Suprapubic skin (tissue), 4 donors: ENCODE data around the gene SMARCC2. TPM values are rescaled to one million over a fixed set of nuclear protein-coding genes. Genes with fewer than 3 reads are reported as not detected.

ENCODE experiments used
- DNase-seq, 2 donors: peaks; one replicate each; pipeline ENCODE4 v3.0.0-alpha.2; 2019; ENCODE audit warnings: low spot score in 2 of 2
- H3K27ac ChIP-seq: fragments of 200-600 bp; sonication (generic); one replicate; pipeline ENCODE4 v1.5.1; 2019
- H3K27me3 ChIP-seq: fragments of 200-600 bp; sonication (generic); one replicate; pipeline ENCODE4 v1.5.1; 2019
- H3K36me3 ChIP-seq: fragments of 200-600 bp; sonication (generic); one replicate; pipeline ENCODE4 v1.5.1; 2019
- H3K4me1 ChIP-seq: fragments of 200-600 bp; sonication (generic); one replicate; pipeline ENCODE4 v1.5.1; 2019
- H3K4me3 ChIP-seq: fragments of 200-600 bp; sonication (generic); one replicate; pipeline ENCODE4 v1.5.1; 2019; ENCODE audit warnings: mild to moderate bottlenecking
- H3K9me3 ChIP-seq: fragments of 200-600 bp; sonication (generic); one replicate; pipeline ENCODE4 v1.5.1; 2019
- EP300 ChIP-seq: sonication (generic); formaldehyde crosslinking; IDR thresholded peaks from one replicate; pipeline ENCODE4 v1.6.1; 2017; ENCODE audit warnings: antibody characterized with exemption
- POLR2A ChIP-seq, 2 donors: fragments of 450-650 bp; IDR thresholded peaks; one replicate each; pipeline ENCODE4 v1.6.1; 2017; ENCODE audit warnings: antibody characterized with exemption in 2 of 2, mild to moderate bottlenecking in 2 of 2, moderate library complexity in 2 of 2
- POLR2AphosphoS5 ChIP-seq, 3 donors: sonication (generic); formaldehyde crosslinking; IDR thresholded peaks; one replicate each; pipeline ENCODE4 v1.6.1; 2017; ENCODE audit warnings: antibody characterized with exemption in 3 of 3
- WGBS: methylation state at CpG from one replicate; pipeline ENCODE4 v1.1.5; 2018; 5-methylcytosine and 5-hydroxymethylcytosine counted together
- total RNA-seq, 4 donors: library from RNA; depleted of rRNA; stranded (reverse); fragments of >200 nt; gene quantifications; one replicate each; pipeline ENCODE4 v1.1.0, GENCODE V29; 2016
- TF ChIP-seq, protein P1 (sequence below), 2 donors: fragments of 200-600 bp in 1 of 2; fragments of 450-650 bp in 1 of 2; sonication (generic) in 1 of 2; IDR thresholded peaks; one replicate each; pipeline ENCODE4 v1.5.1; 2016 to 2019; ENCODE audit warnings: antibody characterized with exemption in 2 of 2, mild to moderate bottlenecking in 1 of 2, moderate library complexity in 1 of 2

Gene SMARCC2
- total RNA-seq, 4 donors from 2014 or later, result 53.6 to 137 (median 85.9) TPM

- Histone ChIP-seq H3K4me1 (no peaks in the 10 kb centered on the region), H3K4me3 (no peak overlapping the region), H3K27ac (no peak overlapping the region), H3K36me3 (peaks cover 21% of the 10 kb centered on the region), H3K27me3 (no peaks in the 10 kb centered on the region), H3K9me3 (no peaks in the 10 kb centered on the region)
- TF ChIP-seq POLR2AphosphoS5 (IDR thresholded peaks at IDR 0.05) (no peak), EP300 (no peak), POLR2A (IDR thresholded peaks at IDR 0.05) (no peak)
- TF ChIP-seq, protein P1, sequence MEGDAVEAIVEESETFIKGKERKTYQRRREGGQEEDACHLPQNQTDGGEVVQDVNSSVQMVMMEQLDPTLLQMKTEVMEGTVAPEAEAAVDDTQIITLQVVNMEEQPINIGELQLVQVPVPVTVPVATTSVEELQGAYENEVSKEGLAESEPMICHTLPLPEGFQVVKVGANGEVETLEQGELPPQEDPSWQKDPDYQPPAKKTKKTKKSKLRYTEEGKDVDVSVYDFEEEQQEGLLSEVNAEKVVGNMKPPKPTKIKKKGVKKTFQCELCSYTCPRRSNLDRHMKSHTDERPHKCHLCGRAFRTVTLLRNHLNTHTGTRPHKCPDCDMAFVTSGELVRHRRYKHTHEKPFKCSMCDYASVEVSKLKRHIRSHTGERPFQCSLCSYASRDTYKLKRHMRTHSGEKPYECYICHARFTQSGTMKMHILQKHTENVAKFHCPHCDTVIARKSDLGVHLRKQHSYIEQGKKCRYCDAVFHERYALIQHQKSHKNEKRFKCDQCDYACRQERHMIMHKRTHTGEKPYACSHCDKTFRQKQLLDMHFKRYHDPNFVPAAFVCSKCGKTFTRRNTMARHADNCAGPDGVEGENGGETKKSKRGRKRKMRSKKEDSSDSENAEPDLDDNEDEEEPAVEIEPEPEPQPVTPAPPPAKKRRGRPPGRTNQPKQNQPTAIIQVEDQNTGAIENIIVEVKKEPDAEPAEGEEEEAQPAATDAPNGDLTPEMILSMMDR (IDR thresholded peaks at IDR 0.05), result no peak
- DNase-seq, result no peak
- 90% methylated on average over 3 of the region's 11 CpGs for WGBS
Measured at GRCh38 chr12:56231184-56231582, 41.9 kb upstream of the SMARCC2 start.

- H3K9me3 ChIP-seq, result no peaks in the 10 kb centered on the region
- H3K36me3 ChIP-seq, result peaks cover 21% of the 10 kb centered on the region
- WGBS, result 78% methylated on average over 7 of the region's 8 CpGs
- H3K27ac ChIP-seq, result no peak overlapping the region
- H3K4me3 ChIP-seq, result no peak overlapping the region
- H3K4me1 ChIP-seq, result no peaks in the 10 kb centered on the region
- H3K27me3 ChIP-seq, result no peaks in the 10 kb centered on the region
- TF ChIP-seq POLR2A (IDR thresholded peaks at IDR 0.05), result no peak
- TF ChIP-seq POLR2AphosphoS5 (IDR thresholded peaks at IDR 0.05), result no peak
- no peak for TF ChIP-seq EP300
- TF ChIP-seq, protein P1 (IDR thresholded peaks at IDR 0.05), result no peak
- DNase-seq, result no peak
Measured at GRCh38 chr12:56230432-56231183, 41.3 kb upstream of the SMARCC2 start.

DNA sequence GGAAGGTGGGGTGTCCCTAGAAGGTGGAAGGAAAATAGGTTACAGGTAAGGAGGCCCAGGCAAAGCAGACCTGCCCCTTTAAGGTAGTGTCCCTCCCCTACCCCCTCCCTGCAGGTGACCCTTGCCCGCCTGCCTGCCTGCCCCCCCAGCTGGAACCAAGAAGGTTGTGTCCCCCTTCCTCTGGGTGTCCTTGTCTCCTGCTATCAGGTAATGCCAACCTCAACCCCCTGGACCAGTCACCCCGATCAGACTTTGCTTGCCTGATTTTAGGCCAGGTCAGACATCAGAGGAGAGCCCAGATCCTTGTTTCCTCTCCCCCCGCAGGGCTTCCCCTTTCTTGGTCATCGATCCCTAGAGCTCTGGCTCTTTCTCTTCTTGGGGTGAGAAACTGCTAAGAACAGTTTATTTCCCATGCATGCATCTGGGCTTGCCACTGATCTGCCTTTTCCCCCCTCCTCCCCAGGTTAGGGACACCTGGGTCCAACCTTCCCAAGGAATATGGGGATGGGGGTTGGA is 40.7 kb upstream of the SMARCC2 start, which contains the start of gene SLC39A5:
Gene SLC39A5 (plus strand): TSS at position 136 of the 516 bp plus-strand sequence. CDS start 1,224 bp downstream, outside the sequence.
- no peaks in the 10 kb centered on the region for H3K27me3 ChIP-seq
- H3K9me3 ChIP-seq, result no peaks in the 10 kb centered on the region
- TF ChIP-seq, protein P1 (IDR thresholded peaks at IDR 0.05), result no peak
- TF ChIP-seq POLR2A (IDR thresholded peaks at IDR 0.05) (no peak), EP300 (no peak), POLR2AphosphoS5 (IDR thresholded peaks at IDR 0.05) (no peak)
- DNase-seq, result no peak
- peaks cover 21% of the 10 kb centered on the region for H3K36me3 ChIP-seq
- H3K27ac ChIP-seq, result no peak within 1 kb of the TSS
- peaks cover 3% of the 10 kb centered on the region for H3K4me1 ChIP-seq
- WGBS, result 83% methylated on average over 4 of the region's 4 CpGs
- H3K4me3 ChIP-seq, result no peak within 1 kb of the TSS

DNA sequence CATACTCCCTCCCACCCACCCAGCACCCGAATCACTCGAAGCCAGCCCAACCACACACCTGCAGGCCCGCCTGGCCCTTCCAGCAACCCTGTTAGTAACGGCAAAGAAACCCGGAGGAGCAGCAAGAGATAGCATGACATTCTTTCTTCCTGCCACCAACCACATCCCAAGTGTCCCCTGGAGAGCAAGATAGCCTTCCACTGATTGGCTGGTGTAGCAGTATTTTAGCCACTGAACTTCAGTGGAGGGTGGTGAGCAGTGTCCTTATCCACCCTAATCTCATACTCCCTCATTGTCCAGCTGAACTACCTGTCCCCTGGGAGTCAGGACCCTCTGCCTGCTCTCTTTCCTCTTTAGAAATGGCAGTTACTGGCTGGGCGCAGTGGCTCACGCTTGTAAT is 39.8 kb upstream of the SMARCC2 start:
- Histone ChIP-seq H3K4me1 (peaks cover 9% of the 10 kb centered on the region), H3K27me3 (no peaks in the 10 kb centered on the region), H3K4me3 (no peak overlapping the region), H3K27ac (no peak overlapping the region), H3K36me3 (peaks cover 21% of the 10 kb centered on the region), H3K9me3 (no peaks in the 10 kb centered on the region)
- TF ChIP-seq POLR2AphosphoS5 (IDR thresholded peaks at IDR 0.05) (no peak), POLR2A (IDR thresholded peaks at IDR 0.05) (no peak), EP300 (no peak)
- TF ChIP-seq, protein P1 (IDR thresholded peaks at IDR 0.05), result no peak
- DNase-seq, result no peak
- 88% methylated on average over 7 of the region's 7 CpGs for WGBS

DNA sequence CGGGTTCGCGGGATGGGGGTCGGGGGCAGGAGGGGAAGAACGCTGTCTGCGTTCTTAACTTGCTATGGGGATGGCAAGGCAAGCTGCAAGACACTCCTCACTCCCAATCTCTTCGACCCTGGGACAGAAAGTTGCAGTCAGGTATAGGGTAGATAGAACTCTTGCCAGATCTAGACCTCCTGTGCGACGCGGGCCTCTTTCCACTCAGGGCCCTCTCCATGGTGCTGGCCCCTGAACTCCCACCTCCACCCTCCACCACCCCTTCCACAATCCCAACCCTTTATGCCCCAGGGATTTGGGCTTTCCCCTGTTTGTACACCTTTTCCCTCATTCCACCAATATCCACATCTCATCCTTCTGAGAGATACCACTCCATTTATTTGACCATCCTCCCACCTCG is 35.7 kb upstream of the SMARCC2 start:
- H3K4me3 ChIP-seq, result peak overlapping the region; percentile 75
- H3K27ac ChIP-seq, result no peak overlapping the region
- 64% methylated on average over 11 of the region's 11 CpGs for WGBS
- H3K9me3 ChIP-seq, result no peaks in the 10 kb centered on the region
- DNase-seq, result no peak
- H3K4me1 ChIP-seq, result peaks cover 37% of the 10 kb centered on the region
- H3K36me3 ChIP-seq, result peaks cover 21% of the 10 kb centered on the region
- TF ChIP-seq, protein P1 (IDR thresholded peaks at IDR 0.05), result no peak
- no peak for TF ChIP-seq POLR2AphosphoS5 (IDR thresholded peaks at IDR 0.05)
- no peak for TF ChIP-seq EP300
- TF ChIP-seq POLR2A (IDR thresholded peaks at IDR 0.05), result no peak
- no peaks in the 10 kb centered on the region for H3K27me3 ChIP-seq
